GM21737 (cell line): Measurements from ENCODE around the gene CACNA1C.

ENCODE experiments used
- ATAC-seq: cut with Tn5 transposase; IDR thresholded peaks from one replicate; pipeline ENCODE4 v1.9.1; 2021; ENCODE audit warnings: mild to moderate bottlenecking, moderate library complexity; ENCODE audit not compliant: unreplicated experiment

CACNA1C gene

DNA sequence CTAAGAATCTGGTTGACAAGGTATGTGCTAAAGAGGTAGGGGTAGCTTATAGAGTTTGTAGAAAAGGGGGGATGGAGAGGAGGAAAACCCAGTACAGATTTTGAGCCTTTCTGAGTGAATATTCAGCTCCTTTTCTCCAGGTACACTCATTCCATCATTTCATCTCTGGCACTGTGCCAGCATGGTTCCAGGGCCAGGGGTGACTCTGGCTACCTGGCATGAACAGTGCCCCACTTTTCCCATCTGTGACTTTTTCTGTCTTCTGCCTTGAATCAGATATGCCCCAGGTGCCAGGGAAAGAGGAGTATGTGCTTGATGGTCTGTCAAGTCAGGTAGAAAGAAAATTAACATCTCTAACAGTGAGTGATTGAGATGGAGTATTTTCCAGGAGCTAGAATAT is 175.7 kb downstream of the CACNA1C start:
- no peak for ATAC-seq

DNA sequence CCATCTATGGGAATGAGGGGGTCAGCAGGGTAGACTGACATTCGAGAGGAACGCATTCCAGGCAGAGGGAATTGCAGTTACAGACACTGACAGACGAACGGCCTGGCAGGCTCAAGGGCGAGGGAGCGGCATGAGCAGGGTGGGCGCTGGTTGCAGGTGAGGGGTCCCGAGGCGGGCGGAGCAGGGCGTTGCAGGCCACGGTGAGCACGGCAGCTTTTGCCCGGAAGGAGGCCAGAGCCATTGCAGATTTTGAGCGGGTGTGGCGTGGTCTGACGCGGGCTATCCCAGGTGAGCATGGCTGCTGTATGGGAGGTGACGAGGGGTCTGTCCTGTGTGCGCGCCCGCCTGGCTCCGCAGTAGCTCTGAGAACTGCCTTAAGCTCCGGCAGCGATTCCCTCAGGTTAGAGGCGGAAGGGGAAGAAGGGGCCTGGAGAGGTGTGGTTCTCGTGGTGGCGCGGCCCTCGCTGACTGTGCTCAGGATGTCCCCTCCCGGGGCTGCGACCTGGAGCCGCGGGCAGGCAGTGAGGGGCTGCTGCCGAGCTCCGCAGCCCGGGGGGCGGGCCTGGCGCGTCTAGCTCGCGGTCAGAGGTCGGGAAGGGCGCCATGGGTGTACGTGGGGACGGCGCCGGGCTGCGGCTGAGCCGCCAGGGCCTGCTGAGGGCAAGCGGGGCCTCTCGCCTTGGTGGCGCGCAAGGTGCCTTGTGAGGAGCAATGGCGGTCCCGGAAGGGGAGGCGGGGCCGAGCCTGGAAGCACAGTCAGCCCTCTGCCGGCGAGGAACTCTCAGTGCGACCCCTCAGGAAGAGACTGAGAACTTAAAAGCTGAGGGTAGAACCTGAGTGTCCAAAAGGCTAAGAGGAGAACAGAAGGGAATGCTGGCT is 177.1 kb downstream of the CACNA1C start:
- ATAC-seq = no peak

DNA sequence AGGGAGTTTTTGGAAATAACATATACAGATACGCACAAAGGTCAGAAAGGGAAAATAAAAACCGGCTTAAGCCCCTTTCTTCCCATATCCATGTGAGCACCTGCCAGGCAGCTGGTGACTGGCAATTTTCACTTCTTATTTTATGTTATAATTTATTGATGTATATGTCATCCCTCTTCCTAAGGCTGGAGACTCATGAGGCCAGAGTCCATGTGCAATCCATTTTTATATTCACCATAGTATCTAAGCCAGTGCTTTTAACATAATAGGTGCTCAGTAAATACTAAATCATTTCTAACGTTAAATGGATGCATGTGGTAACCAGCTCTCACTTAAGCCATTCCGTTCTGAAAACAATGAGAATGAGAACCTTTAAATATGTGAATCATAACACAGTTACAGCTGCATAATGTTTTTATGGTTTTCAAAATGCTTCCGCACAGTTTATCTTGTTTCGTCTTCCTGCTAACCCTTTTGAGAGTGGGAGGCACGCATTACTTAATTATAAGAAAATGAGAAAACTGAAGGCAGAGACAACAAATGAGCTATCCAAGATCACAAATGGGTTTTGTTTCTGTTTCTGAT is 178.3 kb downstream of the CACNA1C start:
- no peak for ATAC-seq

DNA sequence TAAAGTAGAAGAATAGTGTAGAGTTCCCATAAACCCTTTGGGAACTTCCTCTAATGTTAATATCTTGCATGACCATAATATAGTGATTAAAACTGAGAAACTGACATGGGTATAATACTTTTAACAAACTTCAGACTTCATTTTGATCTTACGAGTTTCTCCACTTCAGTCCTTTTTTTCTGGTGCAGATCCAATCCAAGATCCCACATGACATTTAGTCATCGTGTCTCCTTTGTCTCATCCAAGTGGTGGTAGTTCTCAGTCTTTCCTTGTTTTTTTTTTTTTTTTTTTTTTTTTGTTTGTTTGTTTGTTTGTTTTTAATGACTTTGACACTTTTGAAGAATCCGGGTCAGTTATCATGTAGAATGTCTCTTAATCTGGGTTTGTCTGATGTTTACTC is 179.2 kb downstream of the CACNA1C start:
- ATAC-seq = no peak

DNA sequence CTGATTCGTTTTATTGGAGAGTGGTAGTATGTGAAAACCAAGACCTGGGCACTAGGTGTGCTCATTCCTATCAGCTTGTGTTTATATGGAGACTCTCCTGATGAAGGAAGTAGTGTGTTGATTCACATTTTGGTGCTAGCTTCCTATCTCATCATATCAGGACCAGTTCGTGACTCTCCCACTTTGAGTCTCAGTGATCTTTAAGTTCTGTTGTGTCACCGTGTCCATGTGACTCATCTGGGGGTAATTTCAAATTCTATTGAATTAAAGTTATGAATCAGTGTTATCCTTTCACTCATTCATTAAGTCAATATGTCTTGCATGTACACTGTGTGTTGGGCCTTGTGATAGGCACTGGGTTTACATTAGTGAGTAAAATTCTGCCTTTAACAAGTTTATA is 180.2 kb downstream of the CACNA1C start:
- no peak for ATAC-seq

DNA sequence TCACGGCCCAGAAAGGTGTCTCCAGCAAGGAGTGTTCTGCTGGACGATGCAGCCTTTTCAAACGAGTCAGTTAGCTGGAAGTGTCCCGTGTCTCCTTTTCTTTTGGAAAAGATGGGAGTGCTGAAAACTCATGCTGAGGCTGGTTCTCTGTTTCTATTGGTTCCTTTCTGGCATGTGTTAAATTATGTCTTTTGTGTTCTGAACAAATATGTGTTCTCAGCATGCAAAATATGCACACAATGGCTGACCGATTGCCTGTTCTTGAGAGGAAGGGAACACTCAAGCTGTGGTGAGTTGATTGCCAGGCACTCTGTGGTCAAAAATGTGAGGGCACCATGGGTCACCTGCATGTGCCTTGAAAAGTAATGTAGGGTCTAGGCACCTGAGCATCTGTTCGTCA is 181.3 kb downstream of the CACNA1C start:
- ATAC-seq = no peak

DNA sequence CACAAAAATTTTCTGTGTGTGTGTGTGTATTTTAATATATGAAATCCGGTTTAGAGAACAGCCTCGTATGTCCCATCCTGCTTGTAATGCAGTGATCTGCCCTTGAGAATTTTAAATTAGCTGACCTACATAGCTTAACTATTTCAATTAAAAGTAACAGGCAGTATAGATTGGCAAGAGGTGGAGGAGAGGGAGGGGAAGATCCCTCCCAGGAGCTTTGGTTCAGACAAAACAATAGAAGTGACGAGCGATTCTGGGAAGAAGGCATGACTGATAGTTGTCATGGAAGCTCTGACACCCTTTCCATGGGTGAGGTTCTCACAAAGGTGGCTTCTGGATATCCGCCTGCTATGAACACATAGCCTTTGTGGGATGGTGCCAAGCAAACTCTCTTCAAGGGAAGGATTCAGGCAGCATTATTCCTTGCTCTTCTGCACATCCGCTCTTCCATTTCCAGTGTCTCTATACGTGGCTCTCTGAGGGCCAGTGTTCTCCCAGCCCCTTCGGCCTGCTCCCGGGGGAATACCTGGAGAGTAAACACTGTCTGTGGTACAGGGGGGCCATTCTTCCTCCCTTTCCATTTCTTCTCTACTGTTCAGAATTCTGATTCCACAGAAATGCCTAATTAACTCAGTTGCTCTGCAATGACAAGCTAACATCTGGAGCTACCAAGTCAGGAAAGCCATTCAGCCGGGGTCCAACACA is 182.0 kb downstream of the CACNA1C start:
- ATAC-seq = no peak

DNA sequence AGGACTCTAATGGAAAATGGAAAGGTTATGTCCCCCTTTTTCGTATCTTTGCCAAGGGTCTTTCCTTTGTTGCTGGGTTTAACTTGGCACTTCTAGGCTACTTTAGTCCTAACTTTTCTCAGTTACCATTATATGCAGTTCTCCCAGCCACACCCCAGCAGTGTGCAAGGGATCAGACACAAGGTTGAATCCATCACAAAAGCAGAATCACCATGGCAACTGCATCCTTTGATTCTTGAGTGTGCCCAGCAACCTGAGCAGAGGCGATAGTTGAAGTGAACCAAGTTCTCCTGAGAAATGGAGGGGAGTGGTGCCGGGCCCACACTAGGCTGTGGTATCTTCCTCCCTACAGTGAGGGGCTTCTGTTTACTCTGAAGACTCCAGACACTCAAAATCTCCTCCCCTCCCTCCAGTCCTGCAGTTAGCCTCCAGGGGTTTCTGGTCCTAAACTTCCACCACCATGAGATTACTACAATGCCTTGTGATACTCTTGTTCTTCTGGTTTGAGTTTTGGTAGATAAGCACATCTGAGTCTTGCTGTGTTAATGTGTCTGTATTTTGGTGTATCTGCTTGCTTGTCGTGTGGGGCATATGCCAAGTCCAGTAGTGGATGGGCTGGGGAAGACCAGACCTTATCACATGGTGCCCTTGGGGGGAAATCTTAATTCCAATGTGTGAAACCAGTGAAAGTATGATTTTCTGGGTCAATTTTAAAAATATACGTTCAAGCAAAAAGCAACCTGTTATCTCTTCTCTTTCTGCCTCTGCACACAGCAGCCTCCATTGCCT is 183.9 kb downstream of the CACNA1C start:
- no peak for ATAC-seq

DNA sequence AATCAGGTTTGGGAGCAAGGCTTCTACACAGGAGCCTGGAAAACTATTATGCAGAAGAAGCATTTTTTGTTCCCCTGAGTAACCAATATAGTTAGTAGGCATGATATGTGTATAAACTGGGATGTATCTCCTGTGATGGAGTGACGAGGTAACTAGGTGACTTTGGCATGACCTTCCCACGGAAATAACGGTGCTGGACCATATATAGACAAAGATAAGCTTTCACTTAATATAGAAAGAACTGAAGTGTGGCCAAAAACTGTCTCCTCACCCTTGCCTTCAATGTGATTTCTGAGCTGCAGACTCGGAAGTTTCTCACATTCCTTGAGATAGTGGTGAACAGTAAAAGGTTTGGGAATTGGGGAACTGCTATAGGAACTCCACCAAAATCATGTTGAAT is 185.3 kb downstream of the CACNA1C start:
- ATAC-seq = no peak

DNA sequence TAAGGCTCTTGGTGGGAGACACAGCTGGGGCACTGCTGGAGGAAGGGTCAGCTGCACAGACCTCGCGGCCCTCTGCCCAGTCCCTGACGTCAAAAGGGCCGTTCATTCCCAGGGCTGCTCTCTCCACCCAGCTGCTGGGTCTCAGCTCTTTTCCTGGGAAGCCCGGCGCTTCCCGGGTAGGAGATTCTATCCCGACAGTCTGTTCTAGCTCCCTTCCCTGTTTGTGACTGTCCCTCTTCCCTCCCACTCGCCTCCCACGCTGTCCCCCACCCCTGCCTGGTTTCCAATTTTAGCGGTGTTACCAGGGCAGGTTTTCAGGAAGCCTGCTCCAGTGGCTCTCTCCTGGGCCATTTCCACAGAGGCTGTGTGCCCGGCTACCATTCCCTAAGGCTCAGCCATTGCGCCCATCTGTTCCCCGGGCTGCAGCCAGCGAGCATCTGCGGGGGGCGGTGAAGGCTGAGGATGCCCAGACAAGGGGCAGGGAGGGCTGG is 186.6 kb downstream of the CACNA1C start:
- no peak for ATAC-seq

DNA sequence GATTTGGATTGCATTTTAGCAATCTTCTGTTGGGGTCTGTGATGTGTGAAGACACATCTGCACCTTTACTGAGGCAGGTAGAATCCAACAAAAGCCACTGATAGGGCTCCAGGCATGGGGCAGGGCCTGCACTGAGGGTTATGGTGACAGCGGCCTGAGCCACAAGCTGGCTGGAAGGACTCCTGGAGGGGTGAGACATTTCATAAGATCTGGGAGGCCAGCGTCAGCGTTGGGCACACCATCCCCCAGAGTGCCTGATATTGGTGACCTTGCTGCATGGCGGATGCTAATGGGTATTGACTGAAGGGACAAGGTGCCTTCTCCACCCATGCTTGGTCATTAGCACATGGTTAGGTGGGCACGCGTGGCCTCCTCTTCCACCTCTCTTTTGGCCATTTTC is 187.6 kb downstream of the CACNA1C start:
- no peak for ATAC-seq

DNA sequence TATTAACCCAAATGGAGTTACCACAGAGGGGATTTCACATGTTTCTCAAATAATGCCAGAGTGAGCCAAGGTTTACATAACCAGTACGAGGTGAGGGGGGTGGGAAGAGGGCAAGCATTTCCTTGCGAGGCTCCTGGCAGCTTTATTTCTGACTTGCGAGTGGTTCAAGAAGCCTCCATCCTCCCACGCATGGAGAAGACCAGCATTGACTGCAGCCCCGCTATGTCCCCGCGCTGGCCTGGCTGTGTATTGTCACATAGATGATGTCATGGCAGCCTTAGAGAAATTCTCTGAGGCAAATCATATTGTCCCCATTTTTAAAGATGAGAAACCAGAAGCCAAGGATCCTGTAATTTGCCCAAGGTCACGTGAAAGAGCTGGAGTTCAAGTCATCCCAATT is 188.2 kb downstream of the CACNA1C start:
- no peak for ATAC-seq

DNA sequence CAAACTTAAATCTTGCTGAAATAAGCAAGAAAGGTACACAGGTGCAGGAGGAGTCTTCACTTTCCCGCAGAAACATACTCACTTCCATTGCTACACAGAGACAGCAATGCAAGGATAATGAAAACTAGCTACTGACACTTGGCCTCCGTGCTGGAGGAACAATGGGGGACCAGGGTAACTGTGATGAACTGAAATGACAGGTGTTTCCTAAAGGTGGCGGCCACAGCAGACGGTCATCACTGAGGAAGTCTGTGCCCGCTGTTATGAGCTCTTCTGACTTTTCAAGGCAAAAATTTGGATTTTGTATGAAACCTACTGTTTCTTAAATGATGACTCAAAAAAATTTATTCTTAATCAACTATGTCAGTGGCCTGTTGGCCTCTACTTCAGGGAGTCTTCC is 189.4 kb downstream of the CACNA1C start:
- no peak for ATAC-seq

DNA sequence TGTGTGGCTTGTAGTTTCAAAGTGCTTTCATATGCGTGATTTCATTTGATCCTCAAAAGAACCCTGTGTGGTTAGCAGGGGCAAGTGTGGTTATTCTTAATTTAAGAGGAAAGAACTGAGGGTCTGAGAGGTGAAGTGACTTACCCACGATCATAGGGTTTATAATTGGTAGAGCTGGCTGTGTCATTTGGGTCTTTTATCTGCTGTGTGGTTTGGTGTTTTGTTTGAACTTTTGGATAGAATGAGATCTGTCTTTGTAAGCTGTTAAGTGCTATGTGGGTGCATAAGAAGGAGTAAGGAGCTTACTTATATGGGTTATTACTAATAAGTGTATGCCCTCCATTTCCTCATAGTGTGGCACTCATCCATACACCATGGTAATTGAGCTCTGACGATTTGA is 190.0 kb downstream of the CACNA1C start:
- no peak for ATAC-seq

DNA sequence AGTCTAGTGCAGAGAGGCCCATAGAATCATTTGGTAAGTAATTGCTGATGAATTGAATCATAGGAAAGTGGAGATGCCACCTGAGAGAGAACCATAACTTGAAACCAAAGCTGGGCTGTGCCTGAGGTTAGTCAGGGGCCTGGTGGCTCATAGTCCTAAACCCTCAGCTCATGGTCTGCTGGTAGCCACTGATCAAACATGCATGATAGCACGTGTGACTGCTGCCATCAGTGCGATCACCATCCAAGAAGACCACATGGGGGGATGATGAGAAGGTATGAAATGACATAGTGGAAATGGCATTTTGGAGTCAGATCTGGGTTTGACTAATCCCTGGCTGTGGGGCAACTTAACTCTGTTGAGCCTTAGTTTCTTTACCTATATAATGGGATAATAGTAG is 190.5 kb downstream of the CACNA1C start:
- no peak for ATAC-seq

DNA sequence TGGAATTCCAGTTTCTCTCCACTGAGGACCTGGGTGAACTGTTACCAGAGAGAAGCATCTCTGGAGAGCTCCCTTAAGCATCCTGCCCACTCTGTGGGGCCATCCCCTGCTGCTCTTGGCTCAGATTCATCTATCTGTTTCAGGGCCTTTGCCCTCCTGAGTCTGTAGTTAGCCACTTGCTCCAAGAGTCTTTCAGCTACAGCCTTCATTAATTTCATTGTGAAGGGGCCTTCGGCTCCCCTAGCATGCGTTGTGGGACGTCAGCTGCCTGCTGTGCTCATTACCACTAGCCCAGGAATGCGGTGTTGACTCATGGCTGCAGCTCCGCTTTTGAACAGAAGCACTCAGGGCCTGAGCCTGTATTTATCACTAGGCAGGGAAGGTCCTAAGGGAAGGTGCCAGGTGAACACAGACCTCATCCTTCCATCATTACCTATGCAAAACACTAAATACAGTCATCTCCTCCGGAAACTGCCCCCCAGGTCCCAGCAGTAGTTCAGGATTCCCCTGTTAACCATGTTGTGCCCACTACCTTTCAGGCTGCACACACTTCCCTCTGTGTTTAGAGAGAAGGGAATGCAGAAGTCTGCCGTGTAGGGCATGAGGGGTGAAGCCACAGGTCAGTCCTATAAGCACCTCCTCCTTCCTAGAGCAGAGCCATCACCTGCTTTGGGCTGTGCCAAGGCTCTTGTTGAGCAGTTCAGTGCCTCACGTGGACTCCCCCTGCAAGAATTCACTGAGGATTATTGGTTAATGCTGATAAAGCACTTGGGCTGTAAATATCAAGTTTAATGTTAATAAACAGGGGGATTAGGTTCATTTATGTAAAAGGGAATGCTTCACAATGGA is 191.4 kb downstream of the CACNA1C start:
- no peak for ATAC-seq

DNA sequence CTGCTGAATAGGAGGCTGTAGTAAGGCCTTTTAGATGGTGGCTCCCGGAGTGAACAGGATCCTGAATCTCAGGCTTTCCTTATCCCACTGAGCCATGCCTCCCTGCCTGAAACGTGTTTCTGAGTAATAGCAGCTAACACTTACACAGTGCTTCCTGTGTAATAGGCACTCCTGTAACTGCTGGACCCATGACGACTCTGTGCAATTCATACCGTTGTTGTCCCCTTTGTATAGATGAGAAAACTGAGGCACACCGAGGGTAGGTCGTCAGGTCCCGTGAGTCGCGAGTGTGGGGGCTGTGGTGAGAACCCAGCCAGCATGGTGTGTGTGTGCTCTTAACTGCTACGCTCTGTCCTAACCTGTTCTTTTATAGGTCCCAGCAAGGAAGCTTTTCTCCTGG is 193.6 kb downstream of the CACNA1C start:
- no peak for ATAC-seq

DNA sequence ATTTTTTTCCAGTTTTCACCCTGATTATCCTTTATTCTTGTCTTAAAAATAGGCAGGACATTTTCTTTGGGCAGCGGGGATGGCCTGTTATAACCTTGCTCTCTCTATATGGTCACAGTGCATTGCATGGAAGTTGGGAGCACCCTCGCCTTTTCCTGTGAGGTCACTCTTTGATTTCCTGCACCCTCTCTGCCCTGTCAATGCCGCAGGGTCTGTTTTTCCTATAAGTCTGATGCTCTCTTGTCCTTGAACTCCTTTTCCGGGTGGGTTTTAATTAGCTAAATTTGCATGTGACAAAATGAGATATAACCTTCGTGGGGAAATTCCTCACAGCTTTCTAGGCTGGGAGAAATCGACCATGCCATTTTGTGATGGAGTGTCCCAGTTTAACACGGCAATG is 194.3 kb downstream of the CACNA1C start:
- no peak for ATAC-seq

DNA sequence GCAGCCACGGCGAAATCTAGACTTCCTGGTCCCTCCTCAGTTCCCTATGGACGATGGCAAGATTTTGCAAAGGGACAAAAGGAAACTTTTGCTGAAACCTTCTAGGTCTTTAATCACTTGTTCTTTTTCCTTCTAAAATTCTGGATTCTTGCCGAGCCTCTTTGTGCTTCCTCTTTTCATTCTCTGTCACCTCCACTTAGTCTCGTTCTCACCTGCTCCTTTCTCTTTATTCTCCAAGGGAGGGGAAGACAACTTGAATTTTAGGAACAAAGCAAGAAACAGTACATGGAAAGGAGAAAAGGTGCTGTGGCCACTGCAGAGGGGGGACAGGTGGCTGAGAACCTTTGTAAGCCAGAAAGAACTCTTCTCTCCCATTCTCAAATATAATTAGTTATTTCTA is 194.8 kb downstream of the CACNA1C start:
- ATAC-seq = no peak
